ENCODE data around the gene KCNK6. TPM values are rescaled to one million over a fixed set of nuclear protein-coding genes. Genes with fewer than 3 reads are reported as not detected.

Gene KCNK6
- total and polyA plus RNA-seq, 10 of the 15 experiments (the other 5 are each of a cell fraction or from before 2014, with no cell fraction given) = 0.04 to 1.4 (median 1.1) TPM

GRCh38 chr19:38369584-38369983 is 49.9 kb downstream of the KCNK6 start (continued):
- TF ChIP-seq, protein P1, sequence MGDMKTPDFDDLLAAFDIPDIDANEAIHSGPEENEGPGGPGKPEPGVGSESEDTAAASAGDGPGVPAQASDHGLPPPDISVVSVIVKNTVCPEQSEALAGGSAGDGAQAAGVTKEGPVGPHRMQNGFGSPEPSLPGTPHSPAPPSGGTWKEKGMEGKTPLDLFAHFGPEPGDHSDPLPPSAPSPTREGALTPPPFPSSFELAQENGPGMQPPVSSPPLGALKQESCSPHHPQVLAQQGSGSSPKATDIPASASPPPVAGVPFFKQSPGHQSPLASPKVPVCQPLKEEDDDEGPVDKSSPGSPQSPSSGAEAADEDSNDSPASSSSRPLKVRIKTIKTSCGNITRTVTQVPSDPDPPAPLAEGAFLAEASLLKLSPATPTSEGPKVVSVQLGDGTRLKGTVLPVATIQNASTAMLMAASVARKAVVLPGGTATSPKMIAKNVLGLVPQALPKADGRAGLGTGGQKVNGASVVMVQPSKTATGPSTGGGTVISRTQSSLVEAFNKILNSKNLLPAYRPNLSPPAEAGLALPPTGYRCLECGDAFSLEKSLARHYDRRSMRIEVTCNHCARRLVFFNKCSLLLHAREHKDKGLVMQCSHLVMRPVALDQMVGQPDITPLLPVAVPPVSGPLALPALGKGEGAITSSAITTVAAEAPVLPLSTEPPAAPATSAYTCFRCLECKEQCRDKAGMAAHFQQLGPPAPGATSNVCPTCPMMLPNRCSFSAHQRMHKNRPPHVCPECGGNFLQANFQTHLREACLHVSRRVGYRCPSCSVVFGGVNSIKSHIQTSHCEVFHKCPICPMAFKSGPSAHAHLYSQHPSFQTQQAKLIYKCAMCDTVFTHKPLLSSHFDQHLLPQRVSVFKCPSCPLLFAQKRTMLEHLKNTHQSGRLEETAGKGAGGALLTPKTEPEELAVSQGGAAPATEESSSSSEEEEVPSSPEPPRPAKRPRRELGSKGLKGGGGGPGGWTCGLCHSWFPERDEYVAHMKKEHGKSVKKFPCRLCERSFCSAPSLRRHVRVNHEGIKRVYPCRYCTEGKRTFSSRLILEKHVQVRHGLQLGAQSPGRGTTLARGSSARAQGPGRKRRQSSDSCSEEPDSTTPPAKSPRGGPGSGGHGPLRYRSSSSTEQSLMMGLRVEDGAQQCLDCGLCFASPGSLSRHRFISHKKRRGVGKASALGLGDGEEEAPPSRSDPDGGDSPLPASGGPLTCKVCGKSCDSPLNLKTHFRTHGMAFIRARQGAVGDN (IDR thresholded peaks at IDR 0.05) = no peak
- TF ChIP-seq RUNX3 (IDR thresholded peaks at IDR 0.05; ENCODE audit: low read length) (no peak), BCL11A (IDR thresholded peaks at IDR 0.05; ENCODE audit: low read depth, low read length) (no peak), PRDM15 (CRISPR knock-in tag; IDR thresholded peaks at IDR 0.05) (no peak)

- 23% methylated on average over 12 of the region's 12 CpGs for WGBS (ENCODE audit: insufficient coverage, insufficient replicate concordance, low lambda C conversion rate, missing lambda C conversion rate)
- peaks cover 7% of the 10 kb centered on the region for H3K79me2 ChIP-seq (ENCODE audit: control insufficient read depth, insufficient read depth, low read length)
- ChIA-PET RAD21 (ENCODE audit: unreplicated experiment) (no interaction called here), POLR2A (no interaction called here), CTCF (no interaction called here), SMC1A (ENCODE audit: uncharacterized antibody, unreplicated experiment) (no interaction called here)
- no peak overlapping the region for H3K4me2 ChIP-seq (ENCODE audit: control insufficient read depth, insufficient read depth)
- H3K9ac ChIP-seq (ENCODE audit: control insufficient read depth, insufficient read depth, low read length) = no peak overlapping the region
- no peaks in the 10 kb centered on the region for H3K36me3 ChIP-seq (ENCODE audit: control insufficient read depth in 2 of 2, insufficient read depth in 2 of 2, low read length in 1 of 2)
- no peaks in the 10 kb centered on the region for H4K20me1 ChIP-seq (ENCODE audit: control insufficient read depth, insufficient read depth)
- FAIRE-seq = no peak
- H2AFZ ChIP-seq (ENCODE audit: control insufficient read depth, low read depth, low read length) = no peak overlapping the region
- intact Hi-C loops (cut with micrococcal nuclease; ENCODE audit: unreplicated experiment) (no loop called here), in situ Hi-C loops (cut with MboI) (loop anchor here (5.0 kb wide), 1 partner anchor 33 kb away; the partner anchor contains the start of gene CATSPERG)
- no peaks in the 10 kb centered on the region; the same call in 1 of the 2 replicates for H3K4me1 ChIP-seq (ENCODE audit: control insufficient read depth, insufficient read depth, low read length)
- H3K4me3 ChIP-seq = no peak overlapping the region
- H3K27me3 ChIP-seq (replicated peaks in 1 of 2; ENCODE audit: control insufficient read depth in 2 of 2, insufficient read depth in 2 of 2, low read length in 1 of 2) = peaks cover 0 to 2% of the 10 kb centered on the region in 2 experiments; a peak in 1 of 4 replicates
- no TSS peak for BruUV-seq (replicated peaks)
- ATAC-seq = no peak
- no peaks in the 10 kb centered on the region for H3K9me3 ChIP-seq (replicated peaks; ENCODE audit: control insufficient read depth, insufficient read depth, low read length)
- no peak overlapping the region for H3K27ac ChIP-seq (ENCODE audit: control insufficient read depth, insufficient read depth)
- no peak for DNase-seq (ENCODE audit: low read depth, low spot score)
- TF ChIP-seq CTCF (IDR thresholded peaks at IDR 0.05 in 2 of 3, conservative IDR thresholded peaks at IDR 0.05 in 1 of 3; ENCODE audit: control insufficient read depth in 2 of 3, extremely low read depth in 1 of 3, insufficient read depth in 1 of 3, low read depth in 3 of 3, low read length in 3 of 3) (no peak), MXI1 (IDR thresholded peaks at IDR 0.05; ENCODE audit: low read depth, low read length) (no peak), IKZF2 (IDR thresholded peaks at IDR 0.05) (no peak), ATF2 (IDR thresholded peaks at IDR 0.05; ENCODE audit: low read length) (no peak), ZNF217 (IDR thresholded peaks at IDR 0.05) (no peak), BACH1 (IDR thresholded peaks at IDR 0.05; ENCODE audit: borderline replicate concordance) (no peak), MTA2 (IDR thresholded peaks at IDR 0.05; ENCODE audit: low read depth) (no peak), ZNF24 (IDR thresholded peaks at IDR 0.05) (no peak), JUNB (IDR thresholded peaks at IDR 0.05) (no peak)
These were observed 50.7 kb downstream of the KCNK6 start for GRCh38 chr19:38370299-38370698.
